Measurements from ENCODE around the gene ZNF747.

- TF ChIP-seq POLR2A (IDR thresholded peaks at IDR 0.05): no peak
- no peak for TF ChIP-seq CTCF (IDR thresholded peaks at IDR 0.05)
Measured at GRCh38 chr16:30523768-30524574, 10.7 kb downstream of the ZNF747 start.

All from prostate gland (tissue), 2 donors.